Uterus (tissue), 2 donors: Measurements from ENCODE around the gene EPHA4.

Source experiments
- CTCF ChIP-seq, 4 experiments: fragments of 200-600 bp in 2 of 4; fragments of 450-650 bp in 2 of 4; sonication (generic) in 2 of 4; IDR thresholded peaks; one replicate each; pipeline ENCODE4 v1.5.1; 2016 to 2019; ENCODE audit warnings: antibody characterized with exemption in 4 of 4, mild to moderate bottlenecking in 2 of 4, moderate library complexity in 1 of 4
- POLR2A ChIP-seq, 2 donors: fragments of 450-650 bp; IDR thresholded peaks; one replicate each; pipeline ENCODE4 v1.6.1; 2016; ENCODE audit warnings: antibody characterized with exemption in 2 of 2, mild to moderate bottlenecking in 1 of 2, moderate library complexity in 1 of 2

GRCh38 chr2:221485503-221485870 is 86.6 kb downstream of the EPHA4 start:
- no peak for TF ChIP-seq CTCF (IDR thresholded peaks at IDR 0.05)
- no peak for TF ChIP-seq POLR2A (IDR thresholded peaks at IDR 0.05)
